CD4-positive, CD25-positive, alpha-beta regulatory T cell (primary cell): ENCODE measurements around the gene RNF167. TPM values are rescaled to one million over a fixed set of nuclear protein-coding genes. Genes with fewer than 3 reads are reported as not detected.

Experiments used
- ATAC-seq, 2 donors: fragments of 150-1000 bp; cut with Tn5 transposase; one replicate each; pipeline ENCODE4 v1.10.0; 2021; ENCODE audit warnings: low read depth in 2 of 2, moderate number of reproducible peaks in 2 of 2, moderate library complexity in 1 of 2
- DNase-seq, 3 donors: peaks; one replicate each; pipeline versions ENCODE4 v3.0.0 to v3.0.0-alpha.2; 2012 to 2022; ENCODE audit warnings: mixed read lengths in 1 of 3
- H3K27ac ChIP-seq: one replicate; pipeline ENCODE4 v1.7.0; 2013; ENCODE audit warnings: mild to moderate bottlenecking, low read length; ENCODE audit not compliant: insufficient read depth, poor library complexity, severe bottlenecking
- H3K27me3 ChIP-seq: one replicate; pipeline ENCODE4 v1.7.0; 2013; ENCODE audit warnings: low read length; ENCODE audit not compliant: control insufficient read depth, insufficient read depth
- H3K36me3 ChIP-seq: one replicate; pipeline ENCODE4 v1.7.0; 2013; ENCODE audit warnings: mild to moderate bottlenecking, low read length, moderate library complexity; ENCODE audit not compliant: control insufficient read depth, insufficient read depth
- H3K4me1 ChIP-seq: 2 replicates; pipeline ENCODE4 v1.7.0; 2013; ENCODE audit warnings: mild to moderate bottlenecking, low read length; ENCODE audit not compliant: insufficient read depth, control insufficient read depth, poor library complexity, severe bottlenecking
- H3K4me3 ChIP-seq: one replicate; pipeline ENCODE4 v1.7.0; 2013; ENCODE audit warnings: low read depth, mild to moderate bottlenecking, low read length, moderate library complexity
- H3K9me3 ChIP-seq, 2 experiments: 1 replicate in 1 of 2; 2 replicates in 1 of 2; pipeline ENCODE4 v1.7.0; 2013; ENCODE audit warnings: low read length in 2 of 2, mild to moderate bottlenecking in 1 of 2, moderate library complexity in 1 of 2; ENCODE audit not compliant: control insufficient read depth in 2 of 2
- H3K27ac Mint-ChIP-seq, 3 donors: one replicate each; pipeline ENCODE4 v1.8.0; 2020 to 2022; ENCODE audit warnings: mild to moderate bottlenecking in 3 of 3, mixed read lengths in 3 of 3, moderate library complexity in 2 of 3
- H3K27me3 Mint-ChIP-seq: one replicate; pipeline ENCODE4 v1.8.0; 2022; ENCODE audit warnings: mild to moderate bottlenecking, mixed read lengths
- H3K36me3 Mint-ChIP-seq: one replicate; pipeline ENCODE4 v1.8.0; 2020; ENCODE audit warnings: mixed read lengths
- H3K4me1 Mint-ChIP-seq, 4 donors: one replicate each; pipeline ENCODE4 v1.8.0; 2020 to 2022; ENCODE audit warnings: mixed read lengths in 4 of 4, mild to moderate bottlenecking in 1 of 4
- H3K4me3 Mint-ChIP-seq, 4 donors: one replicate each; pipeline ENCODE4 v1.8.0; 2020 to 2022; ENCODE audit warnings: mild to moderate bottlenecking in 4 of 4, mixed read lengths in 4 of 4, moderate library complexity in 3 of 4
- H3K9me3 Mint-ChIP-seq, 7 donors: one replicate each; pipeline ENCODE4 v1.8.0; 2020 to 2022; ENCODE audit warnings: mixed read lengths in 7 of 7, mild to moderate bottlenecking in 3 of 7, moderate library complexity in 2 of 7
- polyA plus RNA-seq, 4 donors: library from polyadenylated mRNA; unstranded; fragments of 300-500 nt; fragmentation: Illumina TruSeq; gene quantifications; one replicate each; pipeline ENCODE4 v1.2.3, GENCODE V29; 2021
- total RNA-seq: library from RNA; stranded (reverse); gene quantifications from one replicate; pipeline ENCODE4 v1.2.3, GENCODE V29; 2022

The RNF167 gene
- total and polyA plus RNA-seq, 5 donors from 2014 or later: 31.5 to 105 (median 50.7) TPM

- Histone ChIP-seq H3K27ac (no peak overlapping the region), H3K4me3 (no peak overlapping the region), H3K9me3 (no peaks in the 10 kb centered on the region), H3K36me3 (peaks cover 48% of the 10 kb centered on the region), H3K27me3 (no peaks in the 10 kb centered on the region), H3K4me1 (peaks cover 21% of the 10 kb centered on the region)
- peaks cover 48% of the 10 kb centered on the region for H3K36me3 Mint-ChIP-seq
- H3K27me3 Mint-ChIP-seq: no peaks in the 10 kb centered on the region
- ATAC-seq (no peak), DNase-seq (no peak)
- H3K9me3 Mint-ChIP-seq: no peaks in the 10 kb centered on the region
- H3K27ac Mint-ChIP-seq: peak overlapping the region in 1 of 3 donors; percentile 25
- peaks cover 0 to 20% (median 16%) of the 10 kb centered on the region in 4 donors for H3K4me1 Mint-ChIP-seq
- H3K4me3 Mint-ChIP-seq: no peak overlapping the region
Measured at GRCh38 chr17:4972752-4973151, 32.7 kb downstream of the RNF167 start.

DNA sequence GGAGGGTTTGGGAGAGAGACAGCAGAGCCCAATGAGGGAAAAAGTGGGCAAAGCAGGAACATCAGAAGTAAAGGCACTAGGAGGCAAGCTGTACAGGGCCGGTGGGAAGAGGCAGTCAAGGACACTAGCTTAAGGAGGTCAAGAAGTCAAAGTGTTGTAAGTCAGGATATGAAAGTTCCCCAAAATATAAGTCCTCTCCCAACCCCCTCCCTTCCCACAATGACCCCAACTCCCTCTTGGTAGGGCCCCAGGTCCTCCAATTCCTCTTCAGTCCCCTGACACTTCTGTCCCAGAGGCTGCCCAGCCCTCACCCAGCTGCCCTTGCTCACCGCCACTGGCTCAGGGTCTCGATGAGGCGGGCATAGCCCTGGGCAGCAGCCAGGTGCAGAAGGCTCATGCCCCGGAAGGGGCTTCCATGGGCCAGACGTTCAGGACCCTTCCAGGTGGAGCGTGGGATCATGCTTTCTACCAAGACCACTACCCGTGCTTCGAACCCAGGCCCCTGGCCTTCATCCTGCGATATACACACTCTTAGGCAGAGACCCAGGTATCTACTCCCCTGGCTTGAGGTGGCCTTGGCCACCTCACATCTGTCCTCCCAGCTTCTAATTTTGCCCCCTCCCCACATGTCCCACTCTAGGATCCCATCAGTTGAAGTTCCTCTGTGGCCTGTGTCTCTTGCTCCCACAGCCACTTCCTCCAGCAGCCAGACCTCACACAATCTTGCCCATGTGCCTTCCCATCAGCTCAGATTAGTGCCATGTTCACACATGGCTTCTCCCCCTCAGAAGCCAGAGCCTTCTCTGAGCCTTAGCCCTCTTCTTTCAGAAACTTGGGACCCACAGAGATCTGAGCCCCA, 33.4 kb downstream of the RNF167 start:
- Mint-ChIP-seq H3K4me1 (peaks cover 0 to 20% (median 16%) of the 10 kb centered on the region in 4 donors), H3K4me3 (no peak overlapping the region), H3K27me3 (no peaks in the 10 kb centered on the region), H3K27ac (peak overlapping the region in 1 of 3 donors; percentile 12), H3K36me3 (peaks cover 50% of the 10 kb centered on the region), H3K9me3 (no peaks in the 10 kb centered on the region)
- no peaks in the 10 kb centered on the region for H3K27me3 ChIP-seq
- H3K9me3 ChIP-seq: no peaks in the 10 kb centered on the region
- H3K4me1 ChIP-seq: peaks cover 15% of the 10 kb centered on the region
- ATAC-seq (no peak), DNase-seq (no peak)
- H3K27ac ChIP-seq: no peak overlapping the region
- no peak overlapping the region for H3K4me3 ChIP-seq
- H3K36me3 ChIP-seq: peaks cover 56% of the 10 kb centered on the region

DNA sequence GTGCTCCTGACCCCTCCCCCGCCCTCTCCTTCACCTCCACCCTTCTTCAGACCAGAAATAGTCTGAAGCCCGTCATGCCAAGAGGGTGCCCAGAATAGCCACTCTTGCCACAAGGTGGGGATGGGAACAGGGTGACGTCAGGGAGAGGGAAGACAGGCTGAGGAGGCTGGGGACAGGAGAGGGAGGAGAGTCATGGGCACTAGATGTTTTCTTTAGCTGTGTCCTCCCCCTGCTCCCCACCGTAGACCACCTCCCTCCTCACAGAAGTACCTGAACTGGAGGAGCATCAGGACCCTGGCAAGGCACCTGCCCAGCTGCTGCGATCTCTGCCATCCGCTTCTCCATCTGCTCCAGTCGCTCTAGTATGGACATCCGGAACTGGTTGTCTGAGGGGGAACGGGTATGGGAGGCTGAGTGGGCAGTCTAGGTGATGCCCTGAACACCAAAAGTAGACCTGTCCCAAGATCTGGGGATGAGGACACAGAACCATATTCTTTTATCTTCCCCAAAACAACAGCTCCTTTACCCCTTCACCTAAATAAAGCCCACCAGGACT, 34.1 kb downstream of the RNF167 start:
- Histone ChIP-seq H3K27me3 (no peaks in the 10 kb centered on the region), H3K4me3 (no peak overlapping the region), H3K9me3 (no peaks in the 10 kb centered on the region), H3K36me3 (peaks cover 62% of the 10 kb centered on the region), H3K27ac (no peak overlapping the region), H3K4me1 (peaks cover 8% of the 10 kb centered on the region)
- DNase-seq: no peak
- ATAC-seq: no peak
- Mint-ChIP-seq H3K4me3 (no peak overlapping the region), H3K36me3 (peaks cover 49% of the 10 kb centered on the region), H3K27ac (peak overlapping the region in 2 of 3 donors; percentile 12 to 47), H3K4me1 (peaks cover 0 to 15% (median 13%) of the 10 kb centered on the region in 4 donors), H3K27me3 (no peaks in the 10 kb centered on the region), H3K9me3 (no peaks in the 10 kb centered on the region)

- H3K4me1 ChIP-seq: peaks cover 9% of the 10 kb centered on the region
Measured at GRCh38 chr17:4978726-4979125, 38.7 kb downstream of the RNF167 start.

DNA sequence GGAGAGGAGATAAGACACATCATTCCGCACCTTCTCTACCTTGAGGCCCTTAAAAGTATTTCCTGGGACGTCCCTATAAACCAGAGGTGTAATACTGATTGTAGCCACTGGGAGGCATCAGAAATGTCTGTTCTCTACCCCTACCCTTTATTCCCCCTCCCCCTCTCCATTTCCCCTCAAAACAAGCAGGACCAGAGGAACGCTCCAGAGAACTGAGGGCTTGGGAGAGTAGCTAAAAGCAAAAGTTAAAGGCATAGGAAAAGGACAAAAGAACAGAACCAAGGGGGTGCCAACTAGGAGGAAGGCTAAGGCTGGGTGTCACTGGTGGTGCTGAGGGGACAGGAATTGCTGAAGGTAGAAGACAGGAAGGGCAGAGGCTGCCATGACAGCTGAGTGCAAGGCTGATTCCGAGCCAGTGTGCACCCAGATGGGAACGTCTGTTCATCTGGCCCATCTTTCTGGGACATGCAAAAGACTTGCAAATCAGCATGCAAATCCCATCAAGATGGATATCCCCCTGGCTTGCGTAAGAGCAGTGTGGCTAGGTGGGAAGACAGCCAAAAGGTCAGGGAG, 40.7 kb downstream of the RNF167 start:
- Histone ChIP-seq H3K36me3 (peaks cover 59% of the 10 kb centered on the region), H3K27me3 (no peaks in the 10 kb centered on the region), H3K4me3 (peak overlapping the region; percentile 37), H3K4me1 (peaks cover 10% of the 10 kb centered on the region), H3K27ac (no peak overlapping the region), H3K9me3 (no peaks in the 10 kb centered on the region)
- peaks cover 41% of the 10 kb centered on the region for H3K36me3 Mint-ChIP-seq
- DNase-seq (peak; percentile 30 to 84 (median 71)), ATAC-seq (peak; percentile 80 to 84)
- peak overlapping the region; percentile 15 to 61 (median 50) for H3K4me3 Mint-ChIP-seq
- no peaks in the 10 kb centered on the region for H3K9me3 Mint-ChIP-seq
- no peaks in the 10 kb centered on the region for H3K27me3 Mint-ChIP-seq
- H3K4me1 Mint-ChIP-seq: peaks cover 9 to 39% (median 19%) of the 10 kb centered on the region in 4 donors
- peak overlapping the region; percentile 75 to 95 (median 88) for H3K27ac Mint-ChIP-seq

More at GRCh38 chr17:4978726-4979125, 38.7 kb downstream of the RNF167 start:
- H3K27ac Mint-ChIP-seq: no peak overlapping the region
- Histone ChIP-seq H3K9me3 (no peaks in the 10 kb centered on the region), H3K27me3 (no peaks in the 10 kb centered on the region), H3K36me3 (peaks cover 65% of the 10 kb centered on the region), H3K27ac (no peak overlapping the region), H3K4me3 (no peak overlapping the region)
- peaks cover 51% of the 10 kb centered on the region for H3K36me3 Mint-ChIP-seq
- DNase-seq (no peak), ATAC-seq (no peak)
- no peak overlapping the region for H3K4me3 Mint-ChIP-seq
- no peaks in the 10 kb centered on the region for H3K9me3 Mint-ChIP-seq
- H3K27me3 Mint-ChIP-seq: no peaks in the 10 kb centered on the region
- H3K4me1 Mint-ChIP-seq: peaks cover 4 to 38% (median 16%) of the 10 kb centered on the region in 4 donors

DNA sequence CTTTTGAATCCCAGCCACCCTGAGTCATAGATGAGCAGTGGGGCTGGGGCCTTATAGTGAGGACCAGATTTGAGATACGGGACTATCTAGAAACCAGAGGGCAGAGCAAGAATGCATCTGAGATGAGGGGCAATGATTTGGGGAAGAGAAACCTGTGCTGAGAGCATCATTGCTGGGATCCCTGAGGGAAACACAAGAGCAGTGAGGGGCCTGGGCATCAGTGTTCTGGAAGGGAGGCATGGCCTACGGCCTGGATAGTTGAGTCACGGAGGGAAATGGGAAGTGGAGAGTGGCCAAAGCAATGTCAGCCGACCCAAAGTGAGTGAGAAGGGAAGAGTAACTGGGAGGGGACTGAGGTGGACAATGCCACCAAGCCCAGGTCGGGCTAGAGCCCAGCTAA, 42.2 kb downstream of the RNF167 start:
- H3K27me3 Mint-ChIP-seq: no peaks in the 10 kb centered on the region
- Histone ChIP-seq H3K36me3 (peaks cover 50% of the 10 kb centered on the region), H3K4me1 (peaks cover 25% of the 10 kb centered on the region), H3K27ac (no peak overlapping the region), H3K4me3 (no peak overlapping the region), H3K27me3 (no peaks in the 10 kb centered on the region), H3K9me3 (no peaks in the 10 kb centered on the region)
- peaks cover 9 to 51% (median 28%) of the 10 kb centered on the region in 4 donors for H3K4me1 Mint-ChIP-seq
- H3K4me3 Mint-ChIP-seq: peak overlapping the region in 3 of 4 donors; percentile 31 to 68 (median 46)
- H3K36me3 Mint-ChIP-seq: peaks cover 33% of the 10 kb centered on the region
- ATAC-seq: no peak
- H3K9me3 Mint-ChIP-seq: no peaks in the 10 kb centered on the region
- DNase-seq: no peak
- H3K27ac Mint-ChIP-seq: no peak overlapping the region

DNA sequence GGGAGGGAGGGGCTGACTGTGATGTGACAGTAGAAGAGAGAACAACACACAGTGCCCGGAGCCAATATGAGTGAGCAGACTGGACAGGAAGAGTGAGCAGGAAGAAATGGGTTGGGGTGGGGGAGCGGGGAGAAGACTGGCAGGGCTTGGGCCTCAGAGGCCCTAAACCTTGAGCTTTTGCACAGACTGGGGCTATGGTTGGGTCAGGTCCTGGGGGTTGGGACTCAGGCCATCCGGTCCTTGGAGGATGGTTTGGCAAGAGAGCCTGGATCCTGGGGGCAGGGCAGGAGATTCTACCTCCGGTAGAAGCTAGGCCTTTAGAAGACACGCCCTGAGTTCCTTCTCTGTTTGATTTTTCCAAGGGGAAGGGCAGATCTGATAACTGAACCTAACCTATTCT, 46.3 kb downstream of the RNF167 start:
- Mint-ChIP-seq H3K4me1 (peaks cover 18 to 55% (median 38%) of the 10 kb centered on the region in 4 donors), H3K4me3 (peak overlapping the region; percentile 91 to 96 (median 94)), H3K9me3 (no peaks in the 10 kb centered on the region), H3K27me3 (no peaks in the 10 kb centered on the region), H3K36me3 (peaks cover 14% of the 10 kb centered on the region), H3K27ac (peak overlapping the region; percentile 94 to 97 (median 96))
- H3K27ac ChIP-seq: peak overlapping the region; percentile 93
- peak overlapping the region; percentile 47 for H3K4me3 ChIP-seq
- H3K27me3 ChIP-seq: no peaks in the 10 kb centered on the region
- H3K4me1 ChIP-seq: peaks cover 38% of the 10 kb centered on the region
- peaks cover 22% of the 10 kb centered on the region for H3K36me3 ChIP-seq
- no peak for DNase-seq
- no peak for ATAC-seq
- H3K9me3 ChIP-seq: no peaks in the 10 kb centered on the region
